Midbrain (tissue), 1 donor: ENCODE measurements around the gene IREB2.
"Not testable (repeated sequence)": the region's sequence is repeated elsewhere in the genome, so short reads cannot be mapped to it uniquely, and the experiment has no call there.

Experiments
- DNase-seq: peaks from one replicate; lab custom pipeline; 2025; lab: John Stamatoyannopoulos, UW

IREB2 gene

GRCh38 chr15:78481917-78482316 is 43.9 kb downstream of the IREB2 start:
- DNase-seq, result no peak

DNA sequence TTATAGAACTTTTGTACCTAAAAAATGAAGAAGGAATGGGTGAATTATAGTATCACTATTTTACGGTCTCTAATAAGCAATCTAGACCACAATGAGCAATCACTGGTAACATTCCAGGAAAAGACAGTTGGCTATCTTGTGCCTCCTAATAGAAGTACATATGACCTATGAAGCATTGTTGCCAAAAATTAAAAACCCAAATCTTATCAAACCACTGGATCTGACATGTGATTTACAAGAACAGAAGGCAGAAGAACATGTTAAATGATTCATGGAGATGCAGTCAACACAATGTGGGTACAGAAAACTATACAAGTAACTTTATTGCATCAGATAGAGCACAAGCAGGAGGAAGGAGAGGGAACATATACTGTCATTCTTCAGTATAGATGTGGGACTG is 54.9 kb downstream of the IREB2 start:
- DNase-seq, result no peak

DNA sequence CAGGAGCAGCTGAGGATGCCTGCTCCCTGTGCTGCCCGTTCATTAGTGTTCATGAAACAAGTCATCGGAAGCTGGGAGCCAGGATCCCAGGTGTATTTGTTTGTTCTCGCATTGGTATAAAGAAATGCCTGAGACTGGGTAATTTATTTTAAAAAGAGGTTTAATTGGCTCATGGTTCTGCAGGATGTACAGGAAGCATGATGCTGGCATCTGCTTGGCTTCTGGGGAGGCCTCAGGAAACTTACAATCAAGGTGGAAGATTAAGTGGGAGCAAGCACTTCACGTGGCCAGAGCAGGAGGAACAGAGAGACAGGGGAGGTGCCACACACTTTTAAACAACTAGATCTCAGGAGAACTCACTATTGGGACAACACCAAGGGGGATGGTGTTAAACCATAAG is 63.8 kb downstream of the IREB2 start:
- DNase-seq, result no peak

DNA sequence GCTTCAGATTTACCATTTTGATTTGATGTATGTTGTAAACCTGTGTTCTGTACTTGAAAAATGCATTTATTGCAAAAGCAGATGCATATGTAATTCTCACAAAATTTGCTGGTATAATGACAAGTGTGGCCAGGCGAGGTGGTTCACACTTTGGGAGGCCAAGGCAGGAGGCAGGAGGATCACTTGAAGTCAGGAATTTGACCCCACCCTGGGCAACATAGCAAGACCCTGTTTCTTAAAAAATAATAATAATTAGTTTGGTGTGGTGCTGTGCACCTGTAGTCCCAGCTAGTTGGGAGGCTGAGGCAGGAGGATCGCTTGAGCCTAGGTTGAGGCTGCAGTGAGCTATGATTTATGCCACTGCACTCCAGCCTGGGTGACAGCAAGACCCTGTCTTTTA is 64.6 kb downstream of the IREB2 start:
- no peak for DNase-seq

DNA sequence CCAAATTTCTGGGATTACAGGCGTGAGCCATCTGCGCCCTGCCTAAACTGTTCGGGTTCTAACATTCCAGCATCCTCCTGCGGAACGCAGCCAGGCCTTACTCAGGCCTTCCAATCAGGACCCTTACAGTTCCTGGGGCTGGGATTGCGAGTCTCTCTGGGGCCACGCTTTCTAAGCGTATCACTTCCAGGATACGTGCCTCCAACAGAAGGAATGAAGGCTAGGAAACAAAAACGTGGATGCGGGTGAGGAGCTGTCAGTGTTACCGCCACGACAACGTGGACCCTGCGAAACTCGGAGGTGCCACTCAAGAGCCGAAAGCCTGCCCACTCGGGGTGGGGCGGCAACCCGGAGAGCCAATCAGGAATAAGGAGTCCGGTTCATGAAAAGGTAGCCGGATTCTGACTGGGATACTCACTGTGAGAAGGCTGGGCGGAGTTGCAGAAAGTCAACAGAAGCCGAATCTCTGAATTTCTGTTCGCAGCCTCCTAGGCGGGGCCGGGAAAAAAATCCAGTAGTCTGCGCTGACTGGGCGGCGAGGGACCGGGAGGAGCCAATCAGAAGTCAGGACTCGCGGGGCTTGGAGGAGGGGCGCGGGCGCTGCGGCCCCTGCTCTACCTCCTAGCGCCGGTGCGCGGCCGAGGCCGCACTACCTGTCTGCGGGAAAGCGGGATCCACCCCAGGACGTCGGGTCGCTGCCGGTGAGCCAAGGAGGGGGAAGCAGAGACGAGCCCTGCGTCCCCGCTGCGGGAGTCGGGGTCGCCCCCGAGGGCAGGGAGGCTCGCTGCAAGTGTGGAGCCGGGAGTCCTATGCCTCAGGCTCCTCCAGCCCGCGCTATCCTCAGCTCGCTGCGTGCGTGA is 69.2 kb downstream of the IREB2 start, which contains the start of gene HYKK:
Gene HYKK, plus strand, starts transcription at position 607 of the 860 bp plus-strand sequence. CDS start 5,512 bp downstream, outside the sequence.
- DNase-seq, result peak; percentile 86

DNA sequence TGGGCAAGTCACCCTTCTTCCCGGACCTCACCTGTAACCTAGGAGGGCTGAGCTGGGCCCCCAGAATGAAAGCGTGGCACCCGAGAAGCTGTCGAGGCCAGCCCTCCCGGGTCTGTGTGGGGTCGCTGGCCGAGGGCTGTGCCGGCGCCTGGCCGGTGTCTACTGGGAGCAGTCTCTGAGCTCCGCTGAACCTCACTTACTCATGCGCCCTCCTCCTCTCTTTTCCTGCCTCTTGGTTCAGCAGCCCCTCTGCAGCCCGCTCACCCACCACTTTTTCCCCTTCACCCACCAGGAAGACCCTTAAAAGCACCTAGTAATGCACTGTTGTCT is 69.8 kb downstream of the IREB2 start:
- no peak for DNase-seq

DNA sequence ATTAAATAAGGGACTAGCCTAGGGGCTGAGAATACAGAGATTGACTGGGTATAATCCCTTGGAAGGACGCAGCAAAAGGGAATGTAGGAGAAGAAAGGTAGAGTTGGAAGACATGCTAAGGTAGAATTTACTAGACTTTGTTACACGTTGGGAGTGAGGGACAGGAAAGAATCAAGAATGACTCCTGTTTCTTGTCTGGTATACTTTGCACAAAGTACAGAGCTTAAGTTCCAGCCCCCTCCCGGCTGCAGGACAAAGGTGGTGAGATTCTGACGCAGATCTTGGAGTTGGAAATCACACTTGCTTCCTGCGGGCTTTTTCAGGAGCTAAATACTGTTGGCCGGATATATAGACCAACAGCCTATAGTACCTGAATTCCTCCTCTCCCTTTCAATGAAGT is 70.3 kb downstream of the IREB2 start:
- no peak for DNase-seq

- no peak for DNase-seq
Observed at GRCh38 chr15:78509726-78510312, 71.8 kb downstream of the IREB2 start.

GRCh38 chr15:78520035-78520434 is 82.0 kb downstream of the IREB2 start:
- not testable (repeated sequence) for DNase-seq

GRCh38 chr15:78524230-78524629 is 86.2 kb downstream of the IREB2 start:
- no peak for DNase-seq

- DNase-seq, result no peak
Observed at GRCh38 chr15:78527325-78527724, 89.3 kb downstream of the IREB2 start.

GRCh38 chr15:78533331-78533730 is 95.3 kb downstream of the IREB2 start:
- peak; percentile 27 for DNase-seq

- no peak for DNase-seq
Observed at GRCh38 chr15:78536134-78536533, 98.1 kb downstream of the IREB2 start.

GRCh38 chr15:78537266-78537905 is 99.4 kb downstream of the IREB2 start:
- no peak for DNase-seq

DNA sequence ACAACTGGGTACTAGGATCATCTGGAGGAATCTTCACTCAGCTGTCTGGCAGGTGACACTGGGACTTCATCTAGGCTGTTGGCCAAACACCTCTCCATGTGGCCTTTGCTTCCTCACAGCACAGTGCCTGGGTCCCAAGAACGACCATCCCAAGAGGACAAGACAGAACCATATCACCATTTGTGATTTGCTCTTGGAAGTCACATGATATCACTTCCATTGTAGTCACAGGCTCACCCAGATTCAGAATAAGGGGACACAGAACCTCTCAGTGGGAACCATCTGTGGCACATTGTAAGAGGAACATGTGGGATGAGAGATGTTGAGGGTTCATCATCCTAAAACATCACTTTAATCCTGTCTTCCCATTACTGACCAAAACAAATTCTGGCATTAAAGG is 100.3 kb downstream of the IREB2 start:
- DNase-seq, result no peak

GRCh38 chr15:78539464-78540140 is 101.6 kb downstream of the IREB2 start:
- not testable (repeated sequence) for DNase-seq

- DNase-seq, result peak; percentile 94
Observed at GRCh38 chr15:78540141-78540870, 102.3 kb downstream of the IREB2 start, which contains the start of gene PSMA4. Gene PSMA4 (plus strand): TSS chr15:78540444. CDS start chr15:78541928, 1,484 bp downstream.

- no peak for DNase-seq
Observed at GRCh38 chr15:78540871-78541743, 103.1 kb downstream of the IREB2 start.

DNA sequence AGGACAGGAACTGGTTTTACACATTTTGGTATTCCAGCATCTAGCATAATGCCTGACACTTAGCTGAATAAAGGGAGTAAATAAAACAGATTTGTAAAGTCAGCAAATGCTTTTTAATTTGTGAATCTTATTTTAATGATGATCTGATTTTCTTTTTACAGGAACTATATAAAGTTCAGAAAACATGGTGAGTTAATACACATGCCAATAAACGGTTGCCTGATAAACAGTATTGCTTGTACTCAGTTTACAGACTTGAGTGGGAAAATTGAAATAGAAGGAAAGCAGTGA is 103.7 kb downstream of the IREB2 start:
- DNase-seq, result no peak

DNA sequence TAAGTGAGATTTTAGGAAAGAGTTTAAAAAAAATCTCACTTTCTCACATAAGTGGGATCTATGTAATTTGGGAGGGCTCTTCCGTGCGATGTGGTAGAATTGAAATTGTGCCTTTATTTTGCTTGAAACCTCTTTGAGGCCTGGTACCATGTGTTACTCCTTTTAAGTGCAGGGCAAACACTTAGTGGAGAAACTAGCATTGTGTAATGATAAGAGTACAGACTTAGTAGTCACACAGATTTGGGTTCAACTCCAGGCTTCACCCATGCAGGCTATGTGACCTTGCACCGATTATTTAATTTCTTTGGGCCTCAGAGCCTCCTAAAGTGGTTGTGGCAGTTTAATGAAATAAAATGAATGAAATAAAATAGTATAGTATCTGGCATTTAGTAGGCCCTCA is 104.6 kb downstream of the IREB2 start:
- DNase-seq, result no peak

GRCh38 chr15:78550194-78550593 is 112.2 kb downstream of the IREB2 start:
- no peak for DNase-seq
